ENCODE data around the gene PTK6. TPM values are rescaled to one million over a fixed set of nuclear protein-coding genes. Genes with fewer than 3 reads are reported as not detected.

PTK6 gene
- total and polyA plus RNA-seq, 2 of the 13 experiments (the other 11 are each of a cell fraction or from before 2014, with no cell fraction given), result 0.08 TPM; not detected in 1

GRCh38 chr20:63554361-63555278 lies 17.4 kb upstream of the PTK6 start (continued):
- TF ChIP-seq GFI1 (CRISPR knock-in tag; IDR thresholded peaks at IDR 0.05; ENCODE audit: borderline replicate concordance) (no peak), FOXJ3 (CRISPR knock-in tag; IDR thresholded peaks at IDR 0.05; ENCODE audit: borderline replicate concordance) (no peak), NFKB2 (CRISPR knock-in tag; IDR thresholded peaks at IDR 0.05; ENCODE audit: borderline replicate concordance) (peak; percentile 61; the same call in 1 of the 2 replicates), ZNF558 (CRISPR knock-in tag; IDR thresholded peaks at IDR 0.05; ENCODE audit: borderline replicate concordance) (no peak), ZNF616 (CRISPR knock-in tag; IDR thresholded peaks at IDR 0.05; ENCODE audit: low read depth) (0 out of 2 replicates have a peak, but pooled peaks have one; percentile 33), ZNF280D (CRISPR knock-in tag; IDR thresholded peaks at IDR 0.05) (0 out of 2 replicates have a peak, but pooled peaks have one; percentile 15), ZNF883 (CRISPR knock-in tag; IDR thresholded peaks at IDR 0.05; ENCODE audit: not compliant biosample characterization) (peak; percentile 24), THAP9 (CRISPR knock-in tag; IDR thresholded peaks at IDR 0.05; ENCODE audit: borderline replicate concordance) (no peak), IKZF4 (CRISPR knock-in tag; IDR thresholded peaks at IDR 0.05; ENCODE audit: borderline replicate concordance, low read depth, not compliant biosample characterization) (no peak), PRMT3 (CRISPR knock-in tag; IDR thresholded peaks at IDR 0.05; ENCODE audit: borderline replicate concordance, low read depth) (no peak), ZNF770 (CRISPR knock-in tag; IDR thresholded peaks at IDR 0.05) (no peak), ATF7-NPFF (CRISPR knock-in tag; IDR thresholded peaks at IDR 0.05; ENCODE audit: low read depth) (0 out of 2 replicates have a peak, but pooled peaks have one; percentile 39)

All from HepG2 (cell line).